Uterus (tissue), 2 donors: ENCODE results near the gene GPX4.

ENCODE experiments used
- CTCF ChIP-seq, 4 experiments: fragments of 200-600 bp in 2 of 4; fragments of 450-650 bp in 2 of 4; sonication (generic) in 2 of 4; IDR thresholded peaks; one replicate each; pipeline ENCODE4 v1.5.1; 2016 to 2019; ENCODE audit warnings: antibody characterized with exemption in 4 of 4, mild to moderate bottlenecking in 2 of 4, moderate library complexity in 1 of 4
- POLR2A ChIP-seq, 2 donors: fragments of 450-650 bp; IDR thresholded peaks; one replicate each; pipeline ENCODE4 v1.6.1; 2016; ENCODE audit warnings: antibody characterized with exemption in 2 of 2, mild to moderate bottlenecking in 1 of 2, moderate library complexity in 1 of 2

- TF ChIP-seq CTCF (IDR thresholded peaks at IDR 0.05) = no peak
- TF ChIP-seq POLR2A (IDR thresholded peaks at IDR 0.05) = no peak
These were observed 5.3 kb downstream of the GPX4 start for GRCh38 chr19:1109032-1109551.
